CD4-positive, alpha-beta T cell (primary cell): ENCODE measurements around the gene FGF19. TPM values are rescaled to one million over a fixed set of nuclear protein-coding genes. Genes with fewer than 3 reads are reported as not detected.

Experiments used
- ATAC-seq: fragments of 200-7000 bp; cut with Tn5 transposase; one replicate; pipeline ENCODE4 v1.10.0; 2022; ENCODE audit warnings: mild to moderate bottlenecking; ENCODE audit not compliant: poor library complexity
- CTCF ChIA-PET: fragments of 350-600 bp; sonication (Branson Sonifier 250); formaldehyde crosslinking; loops from one replicate; lab custom pipeline; 2021; ENCODE audit warnings: antibody characterized with exemption, inconsistent platforms; lab: Charles Lee
- POLR2A ChIA-PET: fragments of 350-600 bp; sonication (Branson Sonifier 250); formaldehyde crosslinking; loops from one replicate; lab custom pipeline; 2021; ENCODE audit warnings: antibody characterized with exemption, inconsistent platforms; lab: Charles Lee
- DNase-seq, 14 experiments: peaks; one replicate each; pipeline ENCODE4 v3.0.0-alpha.2; 2013 to 2020; ENCODE audit warnings: mixed read lengths in 2 of 14
- H3K27ac ChIP-seq, 2 donors: one replicate each; pipeline versions ENCODE4 v1.5.1 to v1.7.0; 2013; ENCODE audit warnings: low read length in 2 of 2, low read depth in 1 of 2, mild to moderate bottlenecking in 1 of 2
- H3K27me3 ChIP-seq, 2 experiments: 1 replicate in 1 of 2; 2 replicates in 1 of 2; pipeline versions ENCODE4 v1.6.1 to v1.7.0; 2013; ENCODE audit warnings: low read length in 2 of 2, control low read depth in 1 of 2, mild to moderate bottlenecking in 1 of 2, moderate library complexity in 1 of 2; ENCODE audit not compliant: insufficient read depth in 2 of 2, control insufficient read depth in 1 of 2
- H3K36me3 ChIP-seq: one replicate; pipeline ENCODE4 v1.6.1; 2013; ENCODE audit warnings: low read length, control low read depth; ENCODE audit not compliant: insufficient read depth
- H3K4me1 ChIP-seq: one replicate; pipeline ENCODE4 v1.6.1; 2013; ENCODE audit warnings: low read length, control low read depth; ENCODE audit not compliant: insufficient read depth
- H3K4me3 ChIP-seq: one replicate; pipeline ENCODE4 v1.5.1; 2013; ENCODE audit warnings: mild to moderate bottlenecking, low read length, moderate library complexity
- H3K9me3 ChIP-seq, 2 experiments: 1 replicate in 1 of 2; 2 replicates in 1 of 2; pipeline versions ENCODE4 v1.6.1 to v1.7.0; 2013; ENCODE audit warnings: low read length in 2 of 2, mild to moderate bottlenecking in 2 of 2, control low read depth in 1 of 2, moderate library complexity in 1 of 2; ENCODE audit not compliant: control insufficient read depth in 1 of 2, insufficient read depth in 1 of 2
- H3K27ac Mint-ChIP-seq: one replicate; pipeline ENCODE4 v1.8.0; 2020; ENCODE audit warnings: mixed read lengths
- H3K27me3 Mint-ChIP-seq: one replicate; pipeline ENCODE4 v1.8.0; 2021; ENCODE audit warnings: mixed read lengths
- H3K36me3 Mint-ChIP-seq: one replicate; pipeline ENCODE4 v1.8.0; 2021; ENCODE audit warnings: low read depth, mixed read lengths
- H3K4me1 Mint-ChIP-seq: one replicate; pipeline ENCODE4 v1.8.0; 2021; ENCODE audit warnings: low read depth, mixed read lengths
- H3K4me3 Mint-ChIP-seq: one replicate; pipeline ENCODE4 v1.8.0; 2020; ENCODE audit warnings: mild to moderate bottlenecking, mixed read lengths
- H3K9me3 Mint-ChIP-seq: one replicate; pipeline ENCODE4 v1.8.0; 2020; ENCODE audit warnings: mixed read lengths
- CTCF ChIP-seq: fragments of 200-600 bp; IDR thresholded peaks from one replicate; pipeline ENCODE4 v1.8.0; 2022; ENCODE audit warnings: antibody characterized with exemption, mild to moderate bottlenecking
- intact Hi-C, 2 experiments: fragments of 100-400 bp; cut with DNase I in 1 of 2; cut with micrococcal nuclease in 1 of 2; formaldehyde crosslinking; loops; one replicate each; pipeline versions ENCODE4 v1.15.1 to v1.9.0; 2023 to 2025; cut with DNase I, micrococcal nuclease
- total RNA-seq, 174 experiments: library from RNA in 2 of 174; stranded (reverse) in 2 of 174; gene quantifications; one replicate each; pipeline ENCODE4 v1.2.3 and lab custom pipeline; 2021 to 2026

The FGF19 gene
- total RNA-seq, 2 experiments from 2014 or later = not detected

- Mint-ChIP-seq H3K9me3 (no peaks in the 10 kb centered on the region), H3K27me3 (peaks cover 23% of the 10 kb centered on the region), H3K4me3 (no peak overlapping the region), H3K36me3 (no peaks in the 10 kb centered on the region), H3K4me1 (peaks cover 5% of the 10 kb centered on the region), H3K27ac (no peak overlapping the region)
- Histone ChIP-seq H3K27ac (no peak overlapping the region), H3K27me3 (peaks cover 9 to 14% of the 10 kb centered on the region in 2 experiments), H3K4me1 (peaks cover 9% of the 10 kb centered on the region), H3K9me3 (peaks cover 0 to 11% of the 10 kb centered on the region in 2 experiments), H3K4me3 (no peak overlapping the region), H3K36me3 (no peaks in the 10 kb centered on the region)
- CTCF ChIA-PET = interaction anchor here (0.7 kb wide), 1 partner anchor 176 kb away, joined by 3 read pairs; no protein-coding TSS in a partner anchor
- ATAC-seq = no peak
- TF ChIP-seq CTCF = no peak
- DNase-seq = no peak
- POLR2A ChIA-PET = interaction anchor here (0.6 kb wide), 1 partner anchor 9 kb away, joined by 3 read pairs; the partner anchor contains the start of gene LTO1
- intact Hi-C loops = loop anchor here in 1 of 2 experiments (5.0 kb wide), 1 partner anchor 513 kb away; no protein-coding TSS in a partner anchor
Observed at GRCh38 chr11:69684651-69685050, 19.2 kb downstream of the FGF19 start.

- Histone ChIP-seq H3K27ac (no peak overlapping the region), H3K9me3 (peaks cover 0 to 11% of the 10 kb centered on the region in 2 experiments), H3K4me1 (peaks cover 9% of the 10 kb centered on the region), H3K36me3 (no peaks in the 10 kb centered on the region), H3K27me3 (peaks cover 9 to 14% of the 10 kb centered on the region in 2 experiments), H3K4me3 (no peak overlapping the region)
- POLR2A ChIA-PET = no interaction called here
- H3K36me3 Mint-ChIP-seq = no peaks in the 10 kb centered on the region
- H3K4me3 Mint-ChIP-seq = no peak overlapping the region
- no peak for DNase-seq
- TF ChIP-seq CTCF = no peak
- no peaks in the 10 kb centered on the region for H3K9me3 Mint-ChIP-seq
- H3K4me1 Mint-ChIP-seq = peaks cover 5% of the 10 kb centered on the region
- CTCF ChIA-PET = no interaction called here
- intact Hi-C loops = no loop called here
- peaks cover 20% of the 10 kb centered on the region for H3K27me3 Mint-ChIP-seq
- H3K27ac Mint-ChIP-seq = no peak overlapping the region
- ATAC-seq = no peak
Observed at GRCh38 chr11:69683764-69684333, 20.0 kb downstream of the FGF19 start.

GRCh38 chr11:69682681-69683326, 21.0 kb downstream of the FGF19 start:
- no peaks in the 10 kb centered on the region for H3K9me3 Mint-ChIP-seq
- peaks cover 9 to 10% of the 10 kb centered on the region in 2 experiments for H3K27me3 ChIP-seq
- H3K9me3 ChIP-seq = peaks cover 0 to 11% of the 10 kb centered on the region in 2 experiments
- no peak overlapping the region for H3K27ac Mint-ChIP-seq
- ChIA-PET CTCF (no interaction called here), POLR2A (no interaction called here)
- H3K27ac ChIP-seq = no peak overlapping the region
- DNase-seq (no peak), ATAC-seq (no peak)
- H3K4me1 Mint-ChIP-seq = peaks cover 5% of the 10 kb centered on the region
- H3K36me3 ChIP-seq = no peaks in the 10 kb centered on the region
- no peak for TF ChIP-seq CTCF
- no peak overlapping the region for H3K4me3 Mint-ChIP-seq
- peaks cover 9% of the 10 kb centered on the region for H3K4me1 ChIP-seq
- intact Hi-C loops = no loop called here
- no peaks in the 10 kb centered on the region for H3K36me3 Mint-ChIP-seq
- H3K27me3 Mint-ChIP-seq = peaks cover 10% of the 10 kb centered on the region
- H3K4me3 ChIP-seq = no peak overlapping the region
